K562 (cell line): ENCODE measurements around the gene FBXO9. TPM values are rescaled to one million over a fixed set of nuclear protein-coding genes. Genes with fewer than 3 reads are reported as not detected.
A peak's percentile ranks its signal among the peaks of the same experiment; 100 is the strongest.

Experiments used
- AFF4 ChIP-seq: sonication (generic); formaldehyde crosslinking; IDR thresholded peaks from 2 replicates; pipeline ENCODE4 v1.8.0; 2023; ENCODE audit warnings: mild to moderate bottlenecking, missing genetic modification reagents
- ATF7 ChIP-seq: fragments of 450-650 bp; IDR thresholded peaks from 2 replicates; pipeline ENCODE4 v1.7.1; 2014; ENCODE audit warnings: mild to moderate bottlenecking, moderate library complexity
- CBX1 ChIP-seq: sonication (generic); IDR thresholded peaks from 2 replicates; pipeline ENCODE4 v1.6.1; 2016; ENCODE audit warnings: antibody characterized with exemption, low read depth, mild to moderate bottlenecking
- CLOCK ChIP-seq: fragments of 250-450 bp; sonication (Bioruptor Pico); IDR thresholded peaks from 2 replicates; pipeline ENCODE4 v1.4.0; 2020; ENCODE audit warnings: mild to moderate bottlenecking, moderate library complexity, borderline replicate concordance
- CTCF ChIP-seq, 3 experiments: IDR thresholded peaks in 2 of 3; conservative IDR thresholded peaks in 1 of 3; 2 replicates each; pipeline ENCODE4 v1.5.1; 2011 to 2012; ENCODE audit warnings: low read length in 3 of 3, mild to moderate bottlenecking in 3 of 3, control low read depth in 2 of 3, improper control_type of control experiment in 1 of 3, inconsistent platforms in 1 of 3, low read depth in 1 of 3, mixed read lengths in 1 of 3, moderate library complexity in 1 of 3; ENCODE audit not compliant: insufficient read depth in 2 of 3
- E2F1 ChIP-seq: sonication (generic); formaldehyde crosslinking; IDR thresholded peaks from 2 replicates; pipeline ENCODE4 v1.8.1; 2023; ENCODE audit warnings: mild to moderate bottlenecking, missing genetic modification reagents, moderate library complexity
- ETS1 ChIP-seq: conservative IDR thresholded peaks from 2 replicates; pipeline ENCODE4 v1.6.1; 2011; ENCODE audit warnings: low read depth, mild to moderate bottlenecking, low read length; ENCODE audit not compliant: control insufficient read depth
- FOXK2 ChIP-seq, 2 experiments: fragments of 450-650 bp; IDR thresholded peaks in 1 of 2; conservative IDR thresholded peaks in 1 of 2; 2 replicates each; pipeline ENCODE4 v1.6.1; 2016; ENCODE audit warnings: low read depth in 2 of 2, mild to moderate bottlenecking in 1 of 2
- GABPB1 ChIP-seq: sonication (generic); formaldehyde crosslinking; IDR thresholded peaks from 2 replicates; pipeline ENCODE4 v1.8.0; 2022; ENCODE audit warnings: mild to moderate bottlenecking, missing genetic modification reagents
- ZBTB49 ChIP-seq: sonication (generic); formaldehyde crosslinking; IDR thresholded peaks from 2 replicates; pipeline ENCODE4 v1.8.0; 2022; ENCODE audit warnings: missing genetic modification reagents, mild to moderate bottlenecking, borderline replicate concordance
- ZNF644 ChIP-seq: fragments of 200-800 bp; sonication (Bioruptor generic); IDR thresholded peaks from 2 replicates; pipeline ENCODE4 v1.6.1; 2016; ENCODE audit warnings: low read depth, missing genetic modification characterization, missing compliant biosample characterization
- polyA plus RNA-seq, 8 experiments: library from polyadenylated mRNA; depleted of rRNA in 4 of 8; stranded (reverse) in 5 of 8; unstranded in 3 of 8; fragments of >200 nt; fragmentation: Nextera tagmentation in 2 of 8; fragmentation: Illumina TruSeq in 1 of 8; extraction: Ambion mirVana in 2 of 8; extraction: Trizol in 1 of 8; gene quantifications; 2 replicates each; pipeline versions ENCODE4 v1.2.1 to v1.2.3, GENCODE V29; 2011 to 2014; ENCODE audit warnings: inconsistent platforms in 1 of 8, missing spikeins in 1 of 8
- total RNA-seq, 7 experiments: library from RNA; depleted of rRNA in 6 of 7; stranded (reverse); fragments of >200 nt in 6 of 7; fragmentation: Illumina TruSeq in 2 of 7; extraction: Trizol in 2 of 7; gene quantifications; 2 replicates each; pipeline versions ENCODE4 v1.2.1 to v1.2.3, GENCODE V29; 2011 to 2021; ENCODE audit warnings: low replicate concordance in 1 of 7

Gene FBXO9
- total and polyA plus RNA-seq, 9 of the 15 experiments (the other 6 are each of a cell fraction or from before 2014, with no cell fraction given) = 10.1 to 85.3 (median 51.4) TPM

GRCh38 chr6:53064726-53065265 is 408 bp upstream of the FBXO9 start (continued):
- peak; percentile 20; the same call in 1 of the 2 replicates for TF ChIP-seq AFF4 (CRISPR knock-in tag)
- TF ChIP-seq CBX1 = no peak
- TF ChIP-seq CTCF (IDR thresholded peaks at IDR 0.05 in 2 of 3, conservative IDR thresholded peaks at IDR 0.05 in 1 of 3; ENCODE audit: insufficient read depth in 2 of 3, low read depth in 1 of 3, low read length in 3 of 3) = 0 out of 6 replicates have a peak, but pooled peaks of 1 of the 3 experiments have one; percentile 10
- TF ChIP-seq ZBTB49 = no peak
- peak; percentile 77; the same call in 1 of the 2 replicates for TF ChIP-seq ETS1
- TF ChIP-seq ATF7 = peak; percentile 31
- 0 out of 4 replicates have a peak, but pooled peaks of 1 of the 2 experiments have one; percentile 25 for TF ChIP-seq FOXK2 (conservative IDR thresholded peaks at IDR 0.05 in 1 of 2, IDR thresholded peaks at IDR 0.05 in 1 of 2; ENCODE audit: low read depth in 2 of 2)
- TF ChIP-seq E2F1 = 0 out of 2 replicates have a peak, but pooled peaks have one; percentile 40
- TF ChIP-seq ZNF644 (tag) = peak; percentile 36; the same call in 1 of the 2 replicates
- no peak for TF ChIP-seq GABPB1 (CRISPR knock-in tag)
- TF ChIP-seq CLOCK (CRISPR knock-in tag) = no peak
